Activated CD8-positive, alpha-beta T cell treated with anti-CD3 and anti-CD28 coated beads for 36 hours (primary cell): ENCODE measurements around the gene TOP2A. TPM values are rescaled to one million over a fixed set of nuclear protein-coding genes. Genes with fewer than 3 reads are reported as not detected.

Experiments
- ATAC-seq: fragments of 200-7000 bp; cut with Tn5 transposase; one replicate; pipeline ENCODE4 v1.10.0; 2021; ENCODE audit warnings: mild to moderate bottlenecking, moderate library complexity
- CTCF ChIA-PET: fragments of 350-600 bp; sonication (Branson Sonifier 250); formaldehyde crosslinking; loops from one replicate; lab custom pipeline; 2021; ENCODE audit warnings: antibody characterized with exemption; lab: Charles Lee
- POLR2A ChIA-PET: fragments of 350-600 bp; sonication (Branson Sonifier 250); formaldehyde crosslinking; loops from one replicate; lab custom pipeline; 2021; ENCODE audit warnings: antibody characterized with exemption; lab: Charles Lee
- DNase-seq: peaks from one replicate; pipeline ENCODE4 v3.0.0-alpha.2; 2020
- H3K27ac Mint-ChIP-seq: one replicate; pipeline ENCODE4 v1.8.0; 2021; ENCODE audit warnings: mild to moderate bottlenecking, mixed read lengths
- H3K27me3 Mint-ChIP-seq: one replicate; pipeline ENCODE4 v1.8.0; 2021; ENCODE audit warnings: mixed read lengths
- H3K36me3 Mint-ChIP-seq: one replicate; pipeline ENCODE4 v1.8.0; 2021; ENCODE audit warnings: low read depth, mixed read lengths
- H3K4me1 Mint-ChIP-seq: one replicate; pipeline ENCODE4 v1.8.0; 2021; ENCODE audit warnings: low read depth, mixed read lengths
- H3K4me3 Mint-ChIP-seq: one replicate; pipeline ENCODE4 v1.8.0; 2021; ENCODE audit warnings: mild to moderate bottlenecking, moderate library complexity, mixed read lengths
- H3K9me3 Mint-ChIP-seq: one replicate; pipeline ENCODE4 v1.8.0; 2021; ENCODE audit warnings: mixed read lengths
- CTCF ChIP-seq: fragments of 200-600 bp; IDR thresholded peaks from one replicate; pipeline ENCODE4 v1.8.0; 2022; ENCODE audit warnings: antibody characterized with exemption, mild to moderate bottlenecking
- intact Hi-C: fragments of 100-400 bp; cut with micrococcal nuclease; formaldehyde crosslinking; loops from one replicate; pipeline ENCODE4 v1.10.0; 2022
- total RNA-seq, 2 experiments: library from RNA; stranded (reverse); gene quantifications; one replicate each; pipeline ENCODE4 v1.2.3, GENCODE V29; 2021

Gene TOP2A
- total RNA-seq, 2 experiments from 2014 or later: 273 to 280 TPM

DNA sequence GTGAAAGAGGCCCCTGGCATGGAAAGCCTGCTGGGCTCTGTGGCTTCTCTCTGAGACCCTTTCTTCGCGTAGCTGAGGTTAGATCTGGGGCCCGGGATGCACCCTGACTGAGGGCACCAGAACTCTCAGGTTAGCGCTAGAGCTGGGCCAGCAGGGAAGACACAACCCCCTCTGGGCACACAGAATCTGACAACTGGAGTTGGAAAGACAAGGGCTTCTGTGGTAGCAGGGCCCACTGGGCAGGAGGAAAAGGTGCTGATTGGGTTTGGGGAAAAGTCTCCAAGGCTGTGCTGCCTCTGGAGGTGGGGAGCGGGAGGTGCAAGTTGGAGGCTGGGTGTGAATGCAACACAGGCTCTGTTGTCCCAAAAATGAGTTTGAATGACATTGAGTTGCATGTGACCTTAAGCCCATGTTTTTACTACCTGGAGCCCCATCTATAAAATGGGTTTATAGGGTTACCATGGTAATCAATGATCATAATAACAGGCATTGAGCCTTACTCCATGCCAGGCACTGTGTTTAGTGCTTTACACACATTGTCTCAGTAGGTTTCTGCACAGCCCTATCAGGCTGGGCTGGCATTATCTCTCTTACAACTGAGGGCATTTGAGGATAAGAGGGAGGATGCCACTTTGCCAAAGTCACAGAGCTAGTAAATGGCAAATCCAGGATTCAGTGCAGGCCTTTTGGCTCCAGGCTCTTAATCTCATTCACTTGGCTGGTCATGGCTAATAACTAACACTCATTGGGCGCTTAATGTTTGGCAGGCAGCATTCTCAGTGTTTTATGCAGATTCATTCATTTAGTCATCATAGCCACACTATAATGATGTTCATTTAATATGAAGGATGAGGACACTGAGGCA is 16.1 kb upstream of the TOP2A start:
- Mint-ChIP-seq H3K27me3 (no peaks in the 10 kb centered on the region), H3K9me3 (no peaks in the 10 kb centered on the region), H3K36me3 (no peaks in the 10 kb centered on the region), H3K4me3 (no peak overlapping the region), H3K4me1 (peaks cover 15% of the 10 kb centered on the region), H3K27ac (no peak overlapping the region)
- CTCF ChIA-PET: interaction anchor here (1.0 to 5.3 kb wide), 9 partner anchors 10 to 98 kb away, joined by 3 to 28 read pairs (median 7); no protein-coding TSS in a partner anchor
- POLR2A ChIA-PET: no interaction called here
- TF ChIP-seq CTCF: peak; percentile 52
- DNase-seq (peak; percentile 43), ATAC-seq (peak; percentile 82)
- intact Hi-C loops: no loop called here

DNA sequence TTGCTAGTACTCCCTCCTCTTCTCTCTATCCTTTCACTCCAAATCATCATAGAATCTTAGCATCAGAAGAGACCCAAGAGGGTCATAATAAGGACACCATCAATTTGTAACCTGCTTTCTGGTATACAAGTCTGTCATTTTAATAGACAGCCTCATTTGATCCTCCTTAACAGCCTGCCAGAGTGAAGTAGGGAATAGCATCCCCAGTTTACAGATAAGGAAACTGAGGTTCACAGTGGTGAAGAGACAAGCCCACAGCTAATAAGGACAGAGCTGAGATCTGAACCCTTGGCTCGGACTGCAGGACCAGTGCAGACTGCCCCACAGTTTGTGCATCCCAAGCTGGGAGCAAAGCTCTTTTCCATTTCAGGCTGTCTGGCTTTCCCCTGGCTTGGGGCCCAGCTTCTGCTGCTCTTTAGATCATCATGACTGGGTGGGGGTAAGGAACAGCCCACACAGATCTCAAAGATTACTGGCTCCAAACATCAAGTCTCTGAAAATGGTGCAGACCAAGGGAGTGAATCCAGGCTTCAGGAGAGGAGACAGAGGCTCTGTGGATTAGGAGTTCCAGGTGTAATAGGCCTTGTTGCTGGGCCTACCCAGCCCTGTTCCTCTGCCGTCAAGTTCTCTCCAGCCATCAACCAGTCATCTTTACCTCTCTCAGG is 15.3 kb upstream of the TOP2A start:
- Mint-ChIP-seq H3K36me3 (no peaks in the 10 kb centered on the region), H3K9me3 (no peaks in the 10 kb centered on the region), H3K4me1 (peaks cover 15% of the 10 kb centered on the region), H3K27ac (no peak overlapping the region), H3K4me3 (no peak overlapping the region), H3K27me3 (no peaks in the 10 kb centered on the region)
- ChIA-PET POLR2A (no interaction called here), CTCF (interaction anchor here (0.6 to 5.3 kb wide), 12 partner anchors 9 to 127 kb away, joined by 3 to 28 read pairs (median 4); no protein-coding TSS in a partner anchor)
- DNase-seq: no peak
- no peak for ATAC-seq
- no peak for TF ChIP-seq CTCF
- intact Hi-C loops: no loop called here

DNA sequence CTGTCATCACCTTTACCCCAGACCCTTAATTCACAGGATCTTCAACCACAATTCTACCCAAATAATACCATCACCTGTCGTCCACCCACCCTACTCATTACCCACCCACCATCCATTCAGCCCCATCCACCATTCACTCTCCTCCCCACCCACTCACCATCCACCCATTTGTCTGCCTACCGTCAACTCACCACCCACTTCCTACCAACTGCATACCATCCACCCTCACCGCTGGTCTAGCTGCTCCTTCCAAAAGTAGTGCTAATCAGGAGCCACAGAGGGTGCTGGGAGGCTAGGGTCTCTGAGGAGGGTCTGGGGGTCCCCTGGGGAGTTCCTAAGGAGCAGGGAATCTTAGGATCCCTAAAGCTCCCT is 13.5 kb upstream of the TOP2A start:
- intact Hi-C loops: no loop called here
- Mint-ChIP-seq H3K36me3 (no peaks in the 10 kb centered on the region), H3K27ac (no peak overlapping the region), H3K9me3 (no peaks in the 10 kb centered on the region), H3K4me3 (no peak overlapping the region), H3K27me3 (no peaks in the 10 kb centered on the region), H3K4me1 (peaks cover 28% of the 10 kb centered on the region)
- ChIA-PET POLR2A (interaction anchor here (1.1 to 1.2 kb wide), 2 partner anchors 11 to 14 kb away, joined by 3 read pairs; partner anchors contain the start of gene TOP2A), CTCF (interaction anchor here (1.0 to 5.3 kb wide), 4 partner anchors 15 to 129 kb away, joined by 3 to 28 read pairs (median 6); no protein-coding TSS in a partner anchor)
- no peak for TF ChIP-seq CTCF
- ATAC-seq: no peak
- DNase-seq: no peak

GRCh38 chr17:40430272-40431230 is 12.9 kb upstream of the TOP2A start:
- DNase-seq (no peak), ATAC-seq (no peak)
- Mint-ChIP-seq H3K36me3 (no peaks in the 10 kb centered on the region), H3K4me1 (peaks cover 35% of the 10 kb centered on the region), H3K27ac (no peak overlapping the region), H3K4me3 (no peak overlapping the region), H3K27me3 (no peaks in the 10 kb centered on the region), H3K9me3 (no peaks in the 10 kb centered on the region)
- TF ChIP-seq CTCF: no peak
- ChIA-PET CTCF (interaction anchor here (1.0 to 5.3 kb wide), 2 partner anchors 15 to 102 kb away, joined by 3 to 28 read pairs; no protein-coding TSS in a partner anchor), POLR2A (interaction anchor here (1.0 to 1.1 kb wide), 2 partner anchors 10 kb away, joined by 3 read pairs; no protein-coding TSS in a partner anchor)
- intact Hi-C loops: no loop called here
